GM18870 (cell line): ENCODE data around the gene CBY1.
"Not testable (repeated sequence)": the region's sequence is repeated elsewhere in the genome, so short reads cannot be mapped to it uniquely, and the experiment has no call there.

ENCODE experiments used
- ATAC-seq: cut with Tn5 transposase; IDR thresholded peaks from one replicate; pipeline ENCODE4 v1.9.1; 2021; ENCODE audit warnings: moderate library complexity; ENCODE audit not compliant: unreplicated experiment

Gene CBY1

GRCh38 chr22:38656256-38657044, at the start of gene CBY1, which contains the start of gene FAM227A:
TSS of gene CBY1 (plus strand) at chr22:38656638. CDS start at chr22:38668055, 11,417 bp downstream.
TSS of gene FAM227A (minus strand) at chr22:38656392. CDS start at chr22:38650168, 6,224 bp downstream.
- ATAC-seq = peak; percentile 48

GRCh38 chr22:38607680-38608079, 48.8 kb upstream of the CBY1 start:
- no peak for ATAC-seq

GRCh38 chr22:38608992-38609750, 47.3 kb upstream of the CBY1 start:
- no peak for ATAC-seq

- no peak for ATAC-seq
Measured at GRCh38 chr22:38610234-38610633, 46.2 kb upstream of the CBY1 start.

GRCh38 chr22:38611559-38611958, 44.9 kb upstream of the CBY1 start:
- no peak for ATAC-seq

GRCh38 chr22:38612217-38613006, 44.0 kb upstream of the CBY1 start:
- ATAC-seq = no peak

- no peak for ATAC-seq
Measured at GRCh38 chr22:38613588-38613987, 42.9 kb upstream of the CBY1 start.

GRCh38 chr22:38614332-38615063, 41.9 kb upstream of the CBY1 start:
- ATAC-seq = no peak

- not testable (repeated sequence) for ATAC-seq
Measured at GRCh38 chr22:38615064-38615405, 41.4 kb upstream of the CBY1 start.

GRCh38 chr22:38618258-38618657, 38.2 kb upstream of the CBY1 start:
- ATAC-seq = no peak

GRCh38 chr22:38618682-38619081, 37.8 kb upstream of the CBY1 start:
- no peak for ATAC-seq

GRCh38 chr22:38623351-38623750, 33.1 kb upstream of the CBY1 start:
- no peak for ATAC-seq

GRCh38 chr22:38628444-38628843, 28.0 kb upstream of the CBY1 start:
- no peak for ATAC-seq

GRCh38 chr22:38629108-38629507, 27.3 kb upstream of the CBY1 start:
- ATAC-seq = no peak

GRCh38 chr22:38631724-38632123, 24.7 kb upstream of the CBY1 start:
- ATAC-seq = no peak

- ATAC-seq = no peak
Measured at GRCh38 chr22:38632528-38632927, 23.9 kb upstream of the CBY1 start.

GRCh38 chr22:38638216-38638615, 18.2 kb upstream of the CBY1 start:
- ATAC-seq = no peak

- ATAC-seq = no peak
Measured at GRCh38 chr22:38638728-38639127, 17.7 kb upstream of the CBY1 start.

- ATAC-seq = no peak
Measured at GRCh38 chr22:38641476-38642040, 14.9 kb upstream of the CBY1 start.

- ATAC-seq = not testable (repeated sequence)
Measured at GRCh38 chr22:38644245-38644644, 12.2 kb upstream of the CBY1 start.
